Amniotic stem cell (primary cell): ENCODE results near the gene ITCH.
"Not testable (repeated sequence)": the region's sequence is repeated elsewhere in the genome, so short reads cannot be mapped to it uniquely, and the experiment has no call there.

Experiments
- DNase-seq: peaks from one replicate; lab custom pipeline; 2025; lab: John Stamatoyannopoulos, UW

Gene ITCH

GRCh38 chr20:34377072-34377847 is 14.2 kb downstream of the ITCH start:
- DNase-seq: no peak

GRCh38 chr20:34382174-34382573 is 19.1 kb downstream of the ITCH start:
- DNase-seq: no peak

GRCh38 chr20:34382877-34383455 is 19.9 kb downstream of the ITCH start:
- DNase-seq: not testable (repeated sequence)

DNA sequence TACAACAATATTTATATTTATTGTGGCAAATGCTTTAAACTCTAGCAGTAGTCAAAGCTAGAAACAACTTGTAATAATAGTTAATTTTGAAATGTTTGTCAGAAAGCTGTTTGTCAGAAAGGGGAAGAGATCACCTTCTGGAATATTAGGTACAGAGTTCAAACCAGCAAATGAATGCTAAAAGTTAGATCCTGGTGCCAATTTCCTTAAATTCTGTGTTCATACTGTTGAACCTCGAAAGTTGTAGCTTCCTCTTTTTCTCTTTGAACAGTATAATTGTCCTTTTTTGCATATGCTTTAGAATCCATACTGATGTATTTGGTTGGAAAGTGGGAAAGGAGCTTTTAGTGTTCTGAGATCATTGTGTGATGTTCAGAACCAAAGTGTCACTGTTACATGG is 22.4 kb downstream of the ITCH start:
- DNase-seq: no peak

DNA sequence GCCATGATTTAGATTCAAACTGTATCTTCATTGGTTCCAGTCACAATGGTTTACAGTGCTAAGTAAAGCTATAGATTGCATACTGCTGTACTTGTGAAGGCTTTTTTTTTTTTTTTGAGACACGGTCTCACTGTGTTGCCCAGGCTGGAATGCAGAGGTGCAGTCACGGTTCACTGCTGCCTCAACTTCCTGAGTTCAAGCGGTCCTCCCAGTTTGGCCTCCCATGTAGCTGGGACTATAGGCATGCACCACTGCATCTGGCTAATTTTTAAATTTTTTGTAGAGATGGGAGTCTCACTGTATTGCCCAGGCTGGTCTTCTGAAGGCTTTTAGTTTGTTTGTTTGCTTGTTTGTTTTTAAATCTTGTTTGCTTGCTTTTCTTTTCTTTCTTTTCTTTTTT is 24.9 kb downstream of the ITCH start:
- DNase-seq: no peak

DNA sequence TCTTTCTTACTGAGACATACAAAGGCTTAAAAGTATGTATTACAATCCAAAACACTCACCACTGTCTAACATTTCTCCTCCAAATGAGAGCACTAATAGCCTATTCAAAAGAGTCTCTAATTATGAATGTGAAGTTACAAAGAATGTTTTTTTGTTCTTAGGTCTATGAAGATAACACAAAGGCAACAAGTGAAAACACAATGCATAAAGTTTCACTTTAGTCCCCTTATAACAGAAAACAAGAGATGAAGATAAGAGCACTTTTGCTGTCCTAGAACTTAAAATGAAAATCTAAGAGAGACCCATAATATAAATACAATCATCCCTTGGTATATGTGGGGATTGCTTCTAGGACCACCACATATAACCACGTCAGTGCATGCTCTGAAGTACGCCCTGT is 25.6 kb downstream of the ITCH start:
- DNase-seq: no peak

- DNase-seq: no peak
Observed at GRCh38 chr20:34389206-34389953, 26.3 kb downstream of the ITCH start.

DNA sequence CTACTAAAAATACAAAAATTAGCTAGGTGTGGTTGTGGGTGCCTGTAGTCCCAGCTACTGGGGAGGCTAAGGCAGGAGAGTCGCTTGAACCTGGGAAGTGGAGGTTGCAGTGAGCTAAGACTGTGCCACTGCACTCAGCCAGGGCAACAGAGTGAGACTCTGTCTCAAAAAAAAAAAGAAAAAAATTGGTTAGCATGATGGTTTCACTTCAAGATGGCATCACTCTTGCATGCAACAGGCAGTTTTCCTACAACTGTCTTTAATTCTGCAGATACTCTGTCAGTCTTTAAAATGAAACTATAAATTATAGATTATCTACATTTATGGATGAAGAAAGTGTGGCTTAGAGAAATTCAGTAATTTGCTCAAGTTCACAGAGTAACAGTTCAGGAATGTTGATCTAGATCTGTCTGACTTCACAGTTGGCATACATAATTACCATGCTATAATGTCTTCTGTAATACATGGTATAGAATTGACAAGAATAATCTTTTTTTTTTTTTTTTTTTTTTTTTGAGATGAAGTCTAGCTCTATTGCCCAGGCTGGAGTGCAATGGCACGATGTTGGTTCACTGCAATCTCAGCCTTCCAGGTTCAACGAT is 27.0 kb downstream of the ITCH start:
- DNase-seq: no peak

DNA sequence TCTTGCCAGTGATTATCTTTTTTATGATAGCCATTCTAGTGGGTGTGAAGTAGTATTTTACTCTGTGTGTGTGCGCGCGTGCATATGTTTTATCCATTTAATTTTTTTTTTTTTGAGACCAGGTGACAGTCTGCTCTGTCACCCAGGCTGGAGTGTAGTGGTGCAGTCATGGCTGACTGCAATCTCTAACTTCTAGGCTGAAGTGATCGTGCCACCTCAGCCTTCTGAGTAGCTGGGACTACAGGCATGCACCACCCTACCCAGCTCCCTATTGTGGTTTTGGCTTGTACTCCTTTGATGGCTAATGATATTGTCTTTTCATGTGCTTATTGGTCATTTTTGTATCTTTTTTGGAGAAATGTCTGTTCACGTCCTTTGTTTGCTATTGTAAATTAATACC is 33.3 kb downstream of the ITCH start:
- no peak for DNase-seq

DNA sequence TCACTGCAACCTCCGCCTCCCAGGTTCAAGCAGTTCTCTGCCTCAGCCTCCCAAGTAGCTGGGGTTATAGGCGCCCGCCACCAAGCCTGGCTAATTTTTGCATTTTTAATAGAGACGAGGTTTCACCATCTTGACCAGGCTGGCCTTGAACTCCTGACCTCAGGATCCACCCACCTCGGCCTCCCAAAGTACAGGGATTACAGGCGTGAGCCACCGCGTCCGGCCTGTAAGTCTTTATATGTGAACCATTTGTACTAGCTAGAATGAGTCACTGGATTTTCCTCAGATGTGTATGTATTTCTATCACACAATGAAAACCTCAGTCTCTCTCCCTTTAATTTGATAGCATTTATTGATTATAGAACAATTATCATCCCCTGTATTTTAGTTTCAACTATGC is 34.0 kb downstream of the ITCH start:
- no peak for DNase-seq

GRCh38 chr20:34400776-34401175 is 37.7 kb downstream of the ITCH start:
- not testable (repeated sequence) for DNase-seq

DNA sequence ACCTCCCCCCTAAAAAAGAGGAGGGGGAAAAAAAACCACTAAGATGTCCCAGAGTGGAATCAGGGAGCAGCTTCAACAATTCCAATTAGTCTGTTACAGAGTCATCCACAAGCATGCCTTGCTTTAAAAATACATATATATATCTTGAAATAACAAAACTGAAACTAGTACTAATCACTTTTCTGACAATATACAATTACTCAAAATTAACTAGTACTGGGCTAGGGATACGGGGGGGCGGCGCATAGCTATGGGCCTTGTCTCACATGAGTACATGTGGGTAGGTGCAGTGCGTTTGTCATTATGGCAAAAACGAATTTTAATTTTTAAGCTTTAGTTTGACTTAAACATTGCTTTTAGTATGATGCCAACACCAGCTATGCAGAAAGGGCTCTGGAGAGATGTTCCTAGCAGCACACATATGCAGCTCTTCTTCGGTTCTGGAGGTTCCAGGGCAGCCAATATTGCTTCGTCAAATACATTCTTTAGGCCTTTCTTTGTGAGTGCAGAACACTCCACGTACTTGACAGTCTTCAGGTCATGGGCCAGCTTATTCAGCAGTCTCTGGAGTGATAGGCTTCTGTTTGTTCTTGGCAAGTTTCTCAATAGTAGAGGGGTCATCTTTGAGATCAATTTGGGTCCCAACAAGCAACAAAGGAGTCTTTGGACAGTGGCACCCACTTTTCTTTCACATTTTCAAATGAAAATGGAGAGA is 38.8 kb downstream of the ITCH start:
- DNase-seq: no peak

DNA sequence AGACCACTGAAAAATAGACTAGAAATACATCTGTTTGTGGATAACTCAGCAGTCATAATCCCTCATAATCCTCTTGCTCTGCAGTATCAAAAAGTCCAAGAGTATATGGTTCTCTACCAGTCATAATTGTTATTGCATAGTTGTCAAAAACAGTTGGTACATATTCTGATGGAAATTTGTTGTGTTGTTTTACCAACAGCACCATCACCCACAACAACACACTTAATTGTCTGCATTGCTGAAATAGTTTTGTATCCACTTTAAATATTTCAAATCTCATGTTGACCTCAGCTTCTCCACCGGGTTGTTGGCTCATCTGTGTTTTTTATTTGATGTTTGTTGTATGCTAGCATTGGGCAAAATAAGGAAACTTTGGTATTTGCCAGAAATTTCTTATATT is 39.4 kb downstream of the ITCH start:
- DNase-seq: no peak

GRCh38 chr20:34403063-34403827 is 40.2 kb downstream of the ITCH start:
- no peak for DNase-seq

DNA sequence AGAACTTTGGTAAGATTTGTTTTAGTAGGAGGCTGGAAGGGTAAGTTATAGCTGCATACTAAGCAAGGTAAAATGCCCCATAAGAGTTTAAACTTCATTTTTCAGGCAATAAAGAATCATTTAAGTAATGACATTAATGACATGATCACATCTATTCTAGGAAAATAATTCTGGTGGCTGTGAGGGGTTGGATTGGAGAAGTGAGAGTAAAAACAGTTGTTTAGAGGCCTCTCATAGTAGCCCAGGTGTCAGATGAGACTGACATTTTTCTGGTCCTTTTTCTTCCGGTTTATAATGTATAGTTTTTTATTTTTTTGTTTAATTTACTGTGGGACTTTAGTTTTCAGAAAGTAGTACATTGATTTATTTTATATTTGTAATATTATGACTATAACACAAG is 40.8 kb downstream of the ITCH start:
- no peak for DNase-seq

GRCh38 chr20:34404803-34405202 is 41.7 kb downstream of the ITCH start:
- DNase-seq: no peak

DNA sequence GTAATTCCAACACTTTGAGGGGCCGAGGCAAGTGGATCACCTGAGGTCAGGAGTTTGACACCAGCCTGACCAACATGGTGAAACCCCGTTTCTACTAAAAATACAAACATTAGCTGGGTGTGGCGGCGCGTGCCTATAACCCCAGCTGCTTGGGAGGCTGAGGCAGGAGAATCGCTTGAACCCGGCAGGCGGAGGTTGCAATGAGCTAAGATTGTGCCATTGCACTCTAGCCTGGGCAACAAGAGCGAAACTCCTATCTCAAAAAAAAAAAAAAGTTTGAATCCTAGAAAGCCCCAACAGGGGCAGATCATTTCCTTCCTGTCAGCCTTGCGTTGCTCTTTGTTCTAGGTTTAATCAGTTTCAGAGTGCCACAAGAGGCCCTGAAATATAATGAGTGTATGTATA is 42.2 kb downstream of the ITCH start:
- not testable (repeated sequence) for DNase-seq

- DNase-seq: not testable (repeated sequence)
Observed at GRCh38 chr20:34405942-34406341, 42.9 kb downstream of the ITCH start.

DNA sequence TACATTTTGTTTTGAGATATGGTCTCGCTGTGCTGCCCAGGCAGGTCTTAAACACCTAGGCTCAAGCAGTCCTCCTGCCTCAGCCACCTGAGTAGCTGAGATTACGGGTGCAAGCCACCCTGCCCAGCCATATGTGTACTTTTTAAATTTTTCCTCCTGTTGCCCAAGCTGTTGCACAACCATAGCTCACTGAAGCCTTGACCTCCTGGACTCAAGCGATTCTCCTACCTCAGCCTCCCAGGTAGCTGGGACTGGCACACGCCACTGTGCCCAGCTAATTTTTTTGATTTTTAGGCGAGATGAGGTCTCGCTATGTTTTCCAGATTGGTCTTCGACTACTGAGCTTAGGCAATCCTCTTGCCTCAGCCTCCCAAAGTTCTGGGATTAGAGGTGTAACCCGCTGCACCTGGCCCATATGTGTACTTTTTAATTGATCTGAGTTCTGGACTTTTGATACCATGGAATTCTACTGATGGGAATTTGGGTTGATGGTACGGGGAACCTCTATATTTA is 44.9 kb downstream of the ITCH start:
- no peak for DNase-seq

GRCh38 chr20:34410336-34410735 is 47.3 kb downstream of the ITCH start:
- no peak for DNase-seq

DNA sequence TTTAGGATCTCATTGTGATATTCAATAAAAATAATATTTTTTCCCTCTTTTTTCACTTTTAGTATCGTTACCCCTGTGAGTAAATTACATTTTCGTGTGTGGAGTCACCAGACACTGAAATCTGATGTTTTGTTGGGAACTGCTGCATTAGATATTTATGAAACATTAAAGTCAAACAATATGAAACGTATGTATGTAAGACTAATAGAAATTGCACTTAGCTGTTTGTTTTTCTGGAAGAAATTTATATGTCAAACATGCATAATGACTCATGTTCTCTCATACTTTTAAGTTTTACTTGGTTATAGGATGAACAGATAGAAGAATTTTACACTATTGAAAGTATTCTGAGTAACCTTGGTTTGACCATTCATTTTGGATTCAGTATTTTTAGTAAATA is 49.4 kb downstream of the ITCH start:
- DNase-seq: no peak
